Measurements from ENCODE around the gene SRSF5.

DNA sequence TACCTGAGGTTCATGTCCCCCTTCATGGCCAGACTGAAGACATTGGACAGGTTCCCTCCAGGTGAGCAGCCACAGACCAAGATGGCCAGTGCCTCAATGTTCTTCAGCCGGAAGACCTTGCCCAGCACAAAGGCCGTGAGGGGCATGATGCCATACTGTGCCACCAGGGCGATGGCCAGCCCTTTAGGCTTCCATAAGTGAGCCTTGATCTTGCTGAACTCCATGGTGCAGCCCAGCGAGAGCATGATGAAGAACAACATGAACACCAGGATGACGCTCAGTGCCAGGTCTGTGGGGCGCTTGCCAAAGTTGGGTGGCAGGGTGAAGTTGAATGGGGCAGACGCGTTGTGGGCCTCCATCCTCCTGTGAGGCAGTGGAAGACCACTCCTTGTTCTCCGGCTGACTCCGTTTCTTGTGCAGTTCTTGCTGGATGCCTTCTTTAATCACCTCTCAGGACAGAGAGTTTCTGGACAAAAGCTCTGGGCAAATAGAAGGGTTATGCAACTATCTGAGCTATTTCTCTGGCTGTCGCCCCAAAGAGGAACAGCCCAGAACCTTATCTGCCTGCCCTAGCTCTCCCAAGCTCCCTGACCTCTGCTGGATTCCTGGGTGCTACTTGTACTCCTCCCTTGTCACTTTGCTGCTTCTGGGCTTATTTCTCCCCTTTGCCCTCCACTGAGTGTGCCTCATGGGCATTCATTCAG, 30.0 kb downstream of the SRSF5 start, which contains the start of gene SLC10A1:
- TF ChIP-seq SIN3A (IDR thresholded peaks at IDR 0.05; ENCODE audit: borderline replicate concordance, insufficient read depth, low read length) = no peak
- no peak for TF ChIP-seq POLR2AphosphoS5 (IDR thresholded peaks at IDR 0.05; ENCODE audit: low read depth, low read length)
- TF ChIP-seq TAF1 (IDR thresholded peaks at IDR 0.05; ENCODE audit: borderline replicate concordance, insufficient read depth, low read length) = no peak
- TF ChIP-seq, protein P1, sequence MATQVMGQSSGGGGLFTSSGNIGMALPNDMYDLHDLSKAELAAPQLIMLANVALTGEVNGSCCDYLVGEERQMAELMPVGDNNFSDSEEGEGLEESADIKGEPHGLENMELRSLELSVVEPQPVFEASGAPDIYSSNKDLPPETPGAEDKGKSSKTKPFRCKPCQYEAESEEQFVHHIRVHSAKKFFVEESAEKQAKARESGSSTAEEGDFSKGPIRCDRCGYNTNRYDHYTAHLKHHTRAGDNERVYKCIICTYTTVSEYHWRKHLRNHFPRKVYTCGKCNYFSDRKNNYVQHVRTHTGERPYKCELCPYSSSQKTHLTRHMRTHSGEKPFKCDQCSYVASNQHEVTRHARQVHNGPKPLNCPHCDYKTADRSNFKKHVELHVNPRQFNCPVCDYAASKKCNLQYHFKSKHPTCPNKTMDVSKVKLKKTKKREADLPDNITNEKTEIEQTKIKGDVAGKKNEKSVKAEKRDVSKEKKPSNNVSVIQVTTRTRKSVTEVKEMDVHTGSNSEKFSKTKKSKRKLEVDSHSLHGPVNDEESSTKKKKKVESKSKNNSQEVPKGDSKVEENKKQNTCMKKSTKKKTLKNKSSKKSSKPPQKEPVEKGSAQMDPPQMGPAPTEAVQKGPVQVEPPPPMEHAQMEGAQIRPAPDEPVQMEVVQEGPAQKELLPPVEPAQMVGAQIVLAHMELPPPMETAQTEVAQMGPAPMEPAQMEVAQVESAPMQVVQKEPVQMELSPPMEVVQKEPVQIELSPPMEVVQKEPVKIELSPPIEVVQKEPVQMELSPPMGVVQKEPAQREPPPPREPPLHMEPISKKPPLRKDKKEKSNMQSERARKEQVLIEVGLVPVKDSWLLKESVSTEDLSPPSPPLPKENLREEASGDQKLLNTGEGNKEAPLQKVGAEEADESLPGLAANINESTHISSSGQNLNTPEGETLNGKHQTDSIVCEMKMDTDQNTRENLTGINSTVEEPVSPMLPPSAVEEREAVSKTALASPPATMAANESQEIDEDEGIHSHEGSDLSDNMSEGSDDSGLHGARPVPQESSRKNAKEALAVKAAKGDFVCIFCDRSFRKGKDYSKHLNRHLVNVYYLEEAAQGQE (IDR thresholded peaks at IDR 0.05; ENCODE audit: insufficient read depth in 1 of 2, low read depth in 2 of 2, low read length in 2 of 2) = no peak

Data from PFSK-1 (cell line).